Keratinocyte (primary cell): ENCODE measurements around the gene MANEAL. TPM values are rescaled to one million over a fixed set of nuclear protein-coding genes. Genes with fewer than 3 reads are reported as not detected.

ENCODE experiments used
- DNase-seq: peaks from one replicate; pipeline ENCODE4 v3.0.0-alpha.2; 2011; ENCODE audit warnings: low read depth, missing footprints, low spot score
- FAIRE-seq: peaks from 2 replicates; lab custom pipeline; 2011; peaks lifted over from hg19 to GRCh38; lab: Jason Lieb, UNC
- H2AFZ ChIP-seq: 2 replicates; pipeline ENCODE4 v1.6.0; 2012; ENCODE audit warnings: low read length, control low read depth, inconsistent platforms; ENCODE audit not compliant: control insufficient read depth
- H3K27ac ChIP-seq: 2 replicates; pipeline ENCODE4 v1.5.1; 2011; ENCODE audit warnings: low read length; ENCODE audit not compliant: control insufficient read depth, insufficient read depth
- H3K27me3 ChIP-seq: 3 replicates; pipeline ENCODE4 v1.6.0; 2011; ENCODE audit warnings: low read length; ENCODE audit not compliant: control insufficient read depth, insufficient read depth; ENCODE audit errors: extremely low read depth
- H3K36me3 ChIP-seq, 2 experiments: 2 replicates in 1 of 2; 3 replicates in 1 of 2; pipeline ENCODE4 v1.5.1; 2011; ENCODE audit warnings: low read length in 2 of 2, mild to moderate bottlenecking in 1 of 2; ENCODE audit not compliant: control insufficient read depth in 2 of 2, insufficient read depth in 2 of 2; ENCODE audit errors: extremely low read depth in 1 of 2
- H3K4me1 ChIP-seq: 3 replicates; pipeline ENCODE4 v1.5.1; 2011; ENCODE audit warnings: low read length; ENCODE audit not compliant: control insufficient read depth, insufficient read depth; ENCODE audit errors: extremely low read depth
- H3K4me2 ChIP-seq: 3 replicates; pipeline ENCODE4 v1.6.0; 2011; ENCODE audit warnings: low read depth, low read length; ENCODE audit not compliant: control insufficient read depth, insufficient read depth; ENCODE audit errors: extremely low read depth
- H3K4me3 ChIP-seq, 3 experiments: fragments of 200-600 bp in 1 of 3; sonication (generic) in 1 of 3; 2 replicates in 2 of 3; 3 replicates in 1 of 3; pipeline ENCODE4 v1.5.1; 2011 to 2016; ENCODE audit warnings: low read length in 3 of 3, mild to moderate bottlenecking in 3 of 3, control low read depth in 2 of 3, inconsistent platforms in 1 of 3, low read depth in 1 of 3, mixed read lengths in 1 of 3, mixed run types in 1 of 3, moderate library complexity in 1 of 3; ENCODE audit not compliant: control insufficient read depth in 2 of 3, insufficient read depth in 2 of 3; ENCODE audit errors: extremely low read depth in 1 of 3
- H3K79me2 ChIP-seq: 2 replicates; pipeline ENCODE4 v1.6.0; 2012; ENCODE audit warnings: low read length; ENCODE audit not compliant: control insufficient read depth, insufficient read depth
- H3K9ac ChIP-seq: 3 replicates; pipeline ENCODE4 v1.6.0; 2011; ENCODE audit warnings: low read length; ENCODE audit not compliant: control insufficient read depth, insufficient read depth; ENCODE audit errors: extremely low read depth
- H3K9me1 ChIP-seq: 3 replicates; pipeline ENCODE4 v1.6.0; 2011; ENCODE audit warnings: low read length; ENCODE audit not compliant: control insufficient read depth, insufficient read depth; ENCODE audit errors: extremely low read depth
- H3K9me3 ChIP-seq: 2 replicates; pipeline ENCODE4 v1.5.1; 2012; ENCODE audit warnings: low read depth, low read length; ENCODE audit not compliant: control insufficient read depth
- H4K20me1 ChIP-seq: 3 replicates; pipeline ENCODE4 v1.6.0; 2011; ENCODE audit warnings: low read length; ENCODE audit not compliant: control insufficient read depth, insufficient read depth; ENCODE audit errors: extremely low read depth
- CTCF ChIP-seq, 3 experiments: IDR thresholded peaks in 1 of 3; conservative IDR thresholded peaks in 1 of 3; optimal IDR thresholded peaks in 1 of 3; 2 replicates in 2 of 3; 3 replicates in 1 of 3; pipeline versions ENCODE3 to v1.5.1; 2011; ENCODE audit warnings: low read length in 3 of 3, mild to moderate bottlenecking in 3 of 3, moderate library complexity in 2 of 3, control low read depth in 1 of 3, inconsistent platforms in 1 of 3; ENCODE audit not compliant: insufficient read depth in 2 of 3; ENCODE audit errors: extremely low read depth in 1 of 3
- EZH2 ChIP-seq: IDR thresholded peaks from one replicate; pipeline ENCODE4 v1.6.1; 2012; ENCODE audit warnings: inconsistent platforms, mild to moderate bottlenecking, low read length, moderate library complexity
- dilution Hi-C: fragments of 300-500 bp; cut with MboI; formaldehyde crosslinking; loops from one replicate; pipeline ENCODE4 v1.7.0; 2020; ENCODE audit warnings: low sequenced_read_pairs; ENCODE audit not compliant: extremely low pct_ligation_motif_present
- polyA plus RNA-seq, 5 experiments: library from polyadenylated mRNA; depleted of rRNA in 3 of 5; stranded (reverse) in 3 of 5; stranded (forward) in 1 of 5; unstranded in 1 of 5; fragments of >200 nt; gene quantifications; 1 replicate in 1 of 5; 2 replicates in 3 of 5; 3 replicates in 1 of 5; pipeline versions ENCODE4 v1.2.1 to v1.2.3, GENCODE V29; 2011 to 2012; ENCODE audit warnings: missing spikeins in 2 of 5, low read depth in 1 of 5, low replicate concordance in 1 of 5

MANEAL gene
- polyA plus RNA-seq, 1 donor (not counting 4 experiments of a cell fraction or from before 2014, with no cell fraction given) = 0.37 TPM

- no peak for DNase-seq
- Histone ChIP-seq H3K4me2 (no peak overlapping the region), H3K36me3 (peaks cover 6 to 8% of the 10 kb centered on the region in 2 experiments), H3K9ac (no peak overlapping the region), H3K9me1 (no peaks in the 10 kb centered on the region), H3K27me3 (peaks cover 18% of the 10 kb centered on the region), H3K27ac (no peak overlapping the region), H2AFZ (no peak overlapping the region), H3K79me2 (no peaks in the 10 kb centered on the region), H3K9me3 (no peaks in the 10 kb centered on the region), H3K4me3 (no peak overlapping the region), H3K4me1 (no peaks in the 10 kb centered on the region), H4K20me1 (peaks cover 2% of the 10 kb centered on the region)
- no peak for TF ChIP-seq EZH2
- TF ChIP-seq CTCF (optimal IDR thresholded peaks at IDR 0.05 in 1 of 3, IDR thresholded peaks at IDR 0.05 in 1 of 3, conservative IDR thresholded peaks at IDR 0.05 in 1 of 3; ENCODE audit: extremely low read depth in 1 of 3, insufficient read depth in 2 of 3, low read length in 3 of 3) = no peak
- no peak for FAIRE-seq
- dilution Hi-C loops = no loop called here
These were observed 4.2 kb downstream of the MANEAL start for GRCh38 chr1:37797750-37798345.

- H3K27me3 ChIP-seq = no peaks in the 10 kb centered on the region
- TF ChIP-seq CTCF (optimal IDR thresholded peaks at IDR 0.05 in 1 of 3, IDR thresholded peaks at IDR 0.05 in 1 of 3, conservative IDR thresholded peaks at IDR 0.05 in 1 of 3; ENCODE audit: extremely low read depth in 1 of 3, insufficient read depth in 2 of 3, low read length in 3 of 3) = no peak
- peaks cover 7% of the 10 kb centered on the region for H4K20me1 ChIP-seq
- no peaks in the 10 kb centered on the region for H3K9me1 ChIP-seq
- H2AFZ ChIP-seq = no peak overlapping the region
- H3K27ac ChIP-seq = no peak overlapping the region
- H3K4me1 ChIP-seq = peaks cover 8% of the 10 kb centered on the region
- H3K4me3 ChIP-seq = no peak overlapping the region
- no peak overlapping the region for H3K9ac ChIP-seq
- no peak for FAIRE-seq
- dilution Hi-C loops = no loop called here
- no peaks in the 10 kb centered on the region for H3K9me3 ChIP-seq
- H3K79me2 ChIP-seq = peaks cover 29% of the 10 kb centered on the region
- H3K4me2 ChIP-seq = no peak overlapping the region
- peaks cover 35 to 42% of the 10 kb centered on the region in 2 experiments for H3K36me3 ChIP-seq
- DNase-seq = no peak
These were observed 8.8 kb downstream of the MANEAL start for GRCh38 chr1:37802439-37802838.
